Stimulated activated naive CD8-positive, alpha-beta T cell treated with anti-CD3 and anti-CD28 coated beads, Interleukin-15, Interleukin-2, amounts not matched to agents 100 ng/mL and 50 ng/mL, for 24 hours (primary cell): ENCODE results near the gene DNASE1L1.

Experiments used
- H3K27ac Mint-ChIP-seq: one replicate; pipeline ENCODE4 v1.8.0; 2021; ENCODE audit warnings: mild to moderate bottlenecking, mixed read lengths
- H3K27me3 Mint-ChIP-seq: one replicate; pipeline ENCODE4 v1.8.0; 2021; ENCODE audit warnings: mixed read lengths
- H3K36me3 Mint-ChIP-seq: one replicate; pipeline ENCODE4 v1.8.0; 2021; ENCODE audit warnings: low read depth, mixed read lengths
- H3K4me1 Mint-ChIP-seq: one replicate; pipeline ENCODE4 v1.8.0; 2021; ENCODE audit warnings: low read depth, mixed read lengths
- H3K4me3 Mint-ChIP-seq: one replicate; pipeline ENCODE4 v1.8.0; 2021; ENCODE audit warnings: mild to moderate bottlenecking, mixed read lengths
- H3K9me3 Mint-ChIP-seq: one replicate; pipeline ENCODE4 v1.8.0; 2021; ENCODE audit warnings: mixed read lengths

The DNASE1L1 gene

GRCh38 chrX:154441564-154441963 lies 32.5 kb upstream of the DNASE1L1 start:
- Mint-ChIP-seq H3K36me3 (peaks cover 3% of the 10 kb centered on the region), H3K4me1 (peaks cover 19% of the 10 kb centered on the region), H3K4me3 (no peak overlapping the region), H3K27ac (no peak overlapping the region), H3K27me3 (no peaks in the 10 kb centered on the region), H3K9me3 (no peaks in the 10 kb centered on the region)

GRCh38 chrX:154440623-154441357 lies 31.7 kb upstream of the DNASE1L1 start:
- Mint-ChIP-seq H3K4me3 (no peak overlapping the region), H3K27me3 (no peaks in the 10 kb centered on the region), H3K4me1 (peaks cover 24% of the 10 kb centered on the region), H3K27ac (no peak overlapping the region), H3K36me3 (peaks cover 9% of the 10 kb centered on the region), H3K9me3 (no peaks in the 10 kb centered on the region)

GRCh38 chrX:154439841-154440240 lies 30.8 kb upstream of the DNASE1L1 start:
- Mint-ChIP-seq H3K27me3 (no peaks in the 10 kb centered on the region), H3K36me3 (peaks cover 14% of the 10 kb centered on the region), H3K4me1 (peaks cover 24% of the 10 kb centered on the region), H3K27ac (no peak overlapping the region), H3K9me3 (no peaks in the 10 kb centered on the region), H3K4me3 (no peak overlapping the region)

- Mint-ChIP-seq H3K27ac (peak overlapping the region; percentile 82), H3K4me1 (peaks cover 20% of the 10 kb centered on the region), H3K36me3 (peaks cover 14% of the 10 kb centered on the region), H3K27me3 (no peaks in the 10 kb centered on the region), H3K4me3 (peak overlapping the region; percentile 85), H3K9me3 (no peaks in the 10 kb centered on the region)
Measured at GRCh38 chrX:154437971-154438893, 29.2 kb upstream of the DNASE1L1 start.

GRCh38 chrX:154436983-154437752 lies 28.1 kb upstream of the DNASE1L1 start, which contains the start of gene GDI1:
Gene GDI1 (plus strand): TSS chrX:154437154. CDS start chrX:154437255, 101 bp downstream.
- Mint-ChIP-seq H3K36me3 (peaks cover 14% of the 10 kb centered on the region), H3K4me1 (peaks cover 20% of the 10 kb centered on the region), H3K27me3 (no peaks in the 10 kb centered on the region), H3K4me3 (peak within 1 kb of the TSS; percentile 85), H3K27ac (peak within 1 kb of the TSS; percentile 85), H3K9me3 (no peaks in the 10 kb centered on the region)

GRCh38 chrX:154436374-154436982 lies 27.4 kb upstream of the DNASE1L1 start:
- peaks cover 14% of the 10 kb centered on the region for H3K36me3 Mint-ChIP-seq
- H3K27ac Mint-ChIP-seq, result peak overlapping the region; percentile 85
- H3K27me3 Mint-ChIP-seq, result no peaks in the 10 kb centered on the region
- H3K4me3 Mint-ChIP-seq, result peak overlapping the region; percentile 70
- peaks cover 20% of the 10 kb centered on the region for H3K4me1 Mint-ChIP-seq
- H3K9me3 Mint-ChIP-seq, result no peaks in the 10 kb centered on the region

- no peak overlapping the region for H3K4me3 Mint-ChIP-seq
- peaks cover 24% of the 10 kb centered on the region for H3K4me1 Mint-ChIP-seq
- H3K27me3 Mint-ChIP-seq, result no peaks in the 10 kb centered on the region
- no peaks in the 10 kb centered on the region for H3K9me3 Mint-ChIP-seq
- peaks cover 14% of the 10 kb centered on the region for H3K36me3 Mint-ChIP-seq
- no peak overlapping the region for H3K27ac Mint-ChIP-seq
Measured at GRCh38 chrX:154435171-154435733, 26.2 kb upstream of the DNASE1L1 start.

GRCh38 chrX:154434394-154435168 lies 25.5 kb upstream of the DNASE1L1 start:
- Mint-ChIP-seq H3K4me3 (no peak overlapping the region), H3K9me3 (no peaks in the 10 kb centered on the region), H3K36me3 (peaks cover 14% of the 10 kb centered on the region), H3K4me1 (peaks cover 28% of the 10 kb centered on the region), H3K27ac (no peak overlapping the region), H3K27me3 (no peaks in the 10 kb centered on the region)

- H3K27me3 Mint-ChIP-seq, result no peaks in the 10 kb centered on the region
- no peak overlapping the region for H3K27ac Mint-ChIP-seq
- peaks cover 11% of the 10 kb centered on the region for H3K36me3 Mint-ChIP-seq
- no peaks in the 10 kb centered on the region for H3K9me3 Mint-ChIP-seq
- peaks cover 30% of the 10 kb centered on the region for H3K4me1 Mint-ChIP-seq
- no peak overlapping the region for H3K4me3 Mint-ChIP-seq
Measured at GRCh38 chrX:154433605-154434004, 24.6 kb upstream of the DNASE1L1 start.

- Mint-ChIP-seq H3K27me3 (no peaks in the 10 kb centered on the region), H3K4me3 (no peak overlapping the region), H3K4me1 (peaks cover 25% of the 10 kb centered on the region), H3K9me3 (no peaks in the 10 kb centered on the region), H3K36me3 (peaks cover 11% of the 10 kb centered on the region), H3K27ac (no peak overlapping the region)
Measured at GRCh38 chrX:154432210-154432609, 23.2 kb upstream of the DNASE1L1 start.

- no peaks in the 10 kb centered on the region for H3K9me3 Mint-ChIP-seq
- peak overlapping the region; percentile 36 for H3K27ac Mint-ChIP-seq
- H3K4me3 Mint-ChIP-seq, result no peak overlapping the region
- no peaks in the 10 kb centered on the region for H3K27me3 Mint-ChIP-seq
- peaks cover 25% of the 10 kb centered on the region for H3K4me1 Mint-ChIP-seq
- H3K36me3 Mint-ChIP-seq, result peaks cover 11% of the 10 kb centered on the region
Measured at GRCh38 chrX:154431341-154431740, 22.3 kb upstream of the DNASE1L1 start.

- peak overlapping the region; percentile 22 for H3K27ac Mint-ChIP-seq
- peaks cover 20% of the 10 kb centered on the region for H3K4me1 Mint-ChIP-seq
- H3K4me3 Mint-ChIP-seq, result no peak overlapping the region
- H3K9me3 Mint-ChIP-seq, result no peaks in the 10 kb centered on the region
- peaks cover 7% of the 10 kb centered on the region for H3K36me3 Mint-ChIP-seq
- H3K27me3 Mint-ChIP-seq, result no peaks in the 10 kb centered on the region
Measured at GRCh38 chrX:154430916-154431315, 21.9 kb upstream of the DNASE1L1 start.

GRCh38 chrX:154430479-154430878 lies 21.4 kb upstream of the DNASE1L1 start:
- Mint-ChIP-seq H3K27ac (peak overlapping the region; percentile 22), H3K27me3 (no peaks in the 10 kb centered on the region), H3K4me1 (peaks cover 20% of the 10 kb centered on the region), H3K9me3 (no peaks in the 10 kb centered on the region), H3K36me3 (peaks cover 2% of the 10 kb centered on the region), H3K4me3 (peak overlapping the region; percentile 3)
